ENCODE results near the gene LSAMP.

- TF ChIP-seq CTCF (IDR thresholded peaks at IDR 0.05) (no peak), POLR2A (IDR thresholded peaks at IDR 0.05) (no peak)
These were observed 11.7 kb downstream of the LSAMP start for GRCh38 chr3:116433552-116433951.
